Epithelial cell of esophagus (primary cell): ENCODE results near the gene SYT8.
"Not testable (repeated sequence)": the region's sequence is repeated elsewhere in the genome, so short reads cannot be mapped to it uniquely, and the experiment has no call there.

Experiments used
- DNase-seq: peaks from one replicate; pipeline ENCODE4 v3.0.0; 2010; ENCODE audit warnings: low read depth
- H3K4me3 ChIP-seq: 2 replicates; pipeline ENCODE4 v1.5.1; 2011; ENCODE audit warnings: mild to moderate bottlenecking, low read length, control low read depth
- TF ChIP-seq, protein P1 (sequence below): IDR thresholded peaks from 2 replicates; pipeline ENCODE4 v1.5.1; 2011; ENCODE audit warnings: low read depth, mild to moderate bottlenecking, low read length, control low read depth, inconsistent platforms; ENCODE audit not compliant: insufficient read depth; ENCODE audit errors: missing control alignments

Gene SYT8

GRCh38 chr11:1796413-1797011 lies 38.3 kb upstream of the SYT8 start:
- TF ChIP-seq, protein P1, sequence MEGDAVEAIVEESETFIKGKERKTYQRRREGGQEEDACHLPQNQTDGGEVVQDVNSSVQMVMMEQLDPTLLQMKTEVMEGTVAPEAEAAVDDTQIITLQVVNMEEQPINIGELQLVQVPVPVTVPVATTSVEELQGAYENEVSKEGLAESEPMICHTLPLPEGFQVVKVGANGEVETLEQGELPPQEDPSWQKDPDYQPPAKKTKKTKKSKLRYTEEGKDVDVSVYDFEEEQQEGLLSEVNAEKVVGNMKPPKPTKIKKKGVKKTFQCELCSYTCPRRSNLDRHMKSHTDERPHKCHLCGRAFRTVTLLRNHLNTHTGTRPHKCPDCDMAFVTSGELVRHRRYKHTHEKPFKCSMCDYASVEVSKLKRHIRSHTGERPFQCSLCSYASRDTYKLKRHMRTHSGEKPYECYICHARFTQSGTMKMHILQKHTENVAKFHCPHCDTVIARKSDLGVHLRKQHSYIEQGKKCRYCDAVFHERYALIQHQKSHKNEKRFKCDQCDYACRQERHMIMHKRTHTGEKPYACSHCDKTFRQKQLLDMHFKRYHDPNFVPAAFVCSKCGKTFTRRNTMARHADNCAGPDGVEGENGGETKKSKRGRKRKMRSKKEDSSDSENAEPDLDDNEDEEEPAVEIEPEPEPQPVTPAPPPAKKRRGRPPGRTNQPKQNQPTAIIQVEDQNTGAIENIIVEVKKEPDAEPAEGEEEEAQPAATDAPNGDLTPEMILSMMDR, result no peak
- H3K4me3 ChIP-seq, result no peak overlapping the region
- peak; percentile 73 for DNase-seq

DNA sequence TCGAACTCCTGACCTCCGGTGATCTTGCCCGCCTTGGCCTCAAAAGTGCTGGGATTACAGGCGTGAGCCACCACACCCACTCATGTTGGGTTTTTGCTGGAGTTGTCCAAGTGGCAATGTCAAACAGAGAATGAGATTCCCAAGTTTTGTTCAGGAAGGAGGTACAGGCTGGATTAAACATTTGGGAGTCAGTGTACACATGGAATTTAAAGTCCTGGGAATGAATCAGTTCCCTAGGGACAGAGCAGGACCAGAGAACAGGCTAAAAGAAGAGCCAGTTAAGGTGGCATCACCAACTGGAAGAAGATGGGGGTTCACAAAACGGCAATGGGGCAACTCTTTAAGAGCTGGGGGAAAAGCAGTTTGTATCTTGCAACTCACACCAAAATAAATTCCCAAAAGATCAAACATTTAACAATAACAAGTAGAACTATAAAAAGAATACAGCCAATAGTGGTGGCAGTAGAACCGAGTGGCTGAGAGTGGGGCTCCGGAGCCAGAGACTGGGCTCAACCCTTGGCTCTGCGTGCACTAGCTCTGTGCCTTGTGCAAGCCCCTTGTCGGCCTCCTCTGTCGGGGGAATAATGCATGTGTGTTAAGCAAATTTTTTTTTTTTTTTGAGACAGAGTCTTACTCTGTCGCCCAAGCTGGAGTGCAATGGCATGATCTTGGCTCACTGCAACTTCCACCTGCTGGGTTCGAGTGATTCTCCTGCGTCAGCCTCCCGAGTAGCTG lies 37.2 kb upstream of the SYT8 start:
- no peak overlapping the region for H3K4me3 ChIP-seq
- TF ChIP-seq, protein P1, result no peak
- no peak for DNase-seq

GRCh38 chr11:1803246-1803645 lies 31.5 kb upstream of the SYT8 start:
- TF ChIP-seq, protein P1, result no peak
- no peak overlapping the region for H3K4me3 ChIP-seq
- no peak for DNase-seq

- not testable (repeated sequence) for H3K4me3 ChIP-seq, DNase-seq
Observed at GRCh38 chr11:1803835-1804519, 30.8 kb upstream of the SYT8 start.

DNA sequence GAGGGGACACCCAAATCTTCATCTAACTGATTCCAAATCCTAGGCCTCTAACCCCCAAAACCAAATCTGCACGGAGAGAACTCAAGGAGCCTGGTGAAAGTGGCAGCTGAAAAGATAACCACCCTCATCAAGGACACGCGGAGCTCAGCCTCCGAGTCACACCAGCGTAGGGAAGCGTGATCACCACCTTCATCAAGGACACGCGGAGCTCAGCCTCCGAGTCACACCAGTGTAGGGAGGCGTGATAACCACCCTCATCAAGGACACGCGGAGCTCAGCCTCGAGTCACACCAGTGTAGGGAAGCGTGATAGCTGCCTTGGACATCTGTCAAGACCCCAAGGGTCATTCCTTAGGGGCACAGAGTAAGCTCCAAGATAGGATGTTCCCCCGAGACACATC lies 29.3 kb upstream of the SYT8 start:
- TF ChIP-seq, protein P1, result no peak
- H3K4me3 ChIP-seq, result no peak overlapping the region
- DNase-seq, result no peak

DNA sequence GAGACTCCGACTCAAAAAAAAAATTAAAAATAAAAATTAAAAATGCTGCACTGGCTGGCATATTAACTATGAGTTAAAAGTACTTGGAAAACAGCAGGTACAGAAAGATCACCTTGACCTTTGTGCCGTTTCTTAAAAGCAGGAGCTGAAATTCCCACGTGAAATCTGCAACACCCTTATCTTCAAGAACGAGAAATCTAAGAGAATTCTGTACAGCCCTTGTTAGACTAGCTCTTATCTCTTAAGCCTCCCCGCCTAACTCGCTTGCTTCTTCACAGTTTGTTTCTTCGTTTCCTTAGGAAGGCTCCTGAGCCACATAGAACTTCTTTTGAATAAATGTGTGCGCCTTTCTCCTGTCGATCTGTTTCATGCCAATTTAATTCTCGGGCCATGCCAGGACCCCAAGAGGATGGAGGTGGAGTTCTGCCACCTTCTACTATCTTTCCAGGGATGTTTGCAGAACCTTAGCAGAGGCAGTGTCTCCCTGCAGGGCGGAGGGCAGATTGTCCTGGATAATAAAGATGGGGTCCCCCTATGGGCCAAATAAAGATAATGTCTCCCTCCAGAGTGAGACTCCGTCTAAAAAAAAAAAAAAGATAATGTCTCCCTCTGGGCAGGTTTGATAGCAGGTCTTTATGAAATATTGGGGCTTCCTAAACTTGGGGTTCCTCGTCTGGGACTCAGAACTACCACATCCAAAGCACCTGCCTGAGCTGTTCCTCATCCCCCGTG lies 27.4 kb upstream of the SYT8 start:
- DNase-seq, result no peak

More for the DNA sequence above, 27.4 kb upstream of the SYT8 start:
- TF ChIP-seq, protein P1, result no peak
- H3K4me3 ChIP-seq, result no peak overlapping the region
